Fibroblast of lung (primary cell): ENCODE data around the gene MID1. TPM values are rescaled to one million over a fixed set of nuclear protein-coding genes. Genes with fewer than 3 reads are reported as not detected.
"Not testable (repeated sequence)": the region's sequence is repeated elsewhere in the genome, so short reads cannot be mapped to it uniquely, and the experiment has no call there.

ENCODE experiments used
- DNase-seq, 2 donors: peaks; one replicate each; pipeline versions ENCODE4 v3.0.0 to v3.0.0-alpha.2; 2010; ENCODE audit warnings: low read depth in 2 of 2
- H2AFZ ChIP-seq: 2 replicates; pipeline ENCODE4 v1.5.1; 2012; ENCODE audit warnings: low read length, control low read depth, inconsistent platforms
- H3K27ac ChIP-seq: 2 replicates; pipeline ENCODE4 v1.5.1; 2011; ENCODE audit warnings: low read length, control low read depth; ENCODE audit not compliant: insufficient read depth
- H3K27me3 ChIP-seq: 2 replicates; pipeline ENCODE4 v1.5.1; 2011; ENCODE audit warnings: mild to moderate bottlenecking, low read length; ENCODE audit not compliant: control insufficient read depth, insufficient read depth
- H3K36me3 ChIP-seq: 2 replicates; pipeline ENCODE4 v1.5.1; 2011; ENCODE audit warnings: low read length; ENCODE audit not compliant: control insufficient read depth, insufficient read depth
- H3K4me1 ChIP-seq: 2 replicates; pipeline ENCODE4 v1.5.1; 2011; ENCODE audit warnings: low read length; ENCODE audit not compliant: control insufficient read depth, insufficient read depth; ENCODE audit errors: extremely low read depth
- H3K4me2 ChIP-seq: 2 replicates; pipeline ENCODE4 v1.5.1; 2011; ENCODE audit warnings: low read length, control low read depth; ENCODE audit not compliant: insufficient read depth; ENCODE audit errors: extremely low read depth
- H3K4me3 ChIP-seq, 4 experiments: fragments of 200-600 bp in 1 of 4; sonication (generic) in 1 of 4; replicated peaks in 1 of 4; 2 replicates each; pipeline ENCODE4 v1.5.1; 2011 to 2016; ENCODE audit warnings: low read length in 4 of 4, low read depth in 3 of 4, mild to moderate bottlenecking in 3 of 4, control low read depth in 2 of 4, inconsistent platforms in 1 of 4, mixed read lengths in 1 of 4; ENCODE audit not compliant: insufficient read depth in 1 of 4; ENCODE audit errors: control extremely low read depth in 1 of 4
- H3K79me2 ChIP-seq: 2 replicates; pipeline ENCODE4 v1.5.1; 2012; ENCODE audit warnings: mild to moderate bottlenecking, low read length, inconsistent platforms; ENCODE audit not compliant: control insufficient read depth, insufficient read depth
- H3K9ac ChIP-seq: 2 replicates; pipeline ENCODE4 v1.5.1; 2011; ENCODE audit warnings: mild to moderate bottlenecking, low read length, control low read depth; ENCODE audit not compliant: insufficient read depth
- H3K9me3 ChIP-seq: 2 replicates; pipeline ENCODE4 v1.5.1; 2012; ENCODE audit warnings: low read depth, low read length; ENCODE audit not compliant: control insufficient read depth, insufficient read depth
- H4K20me1 ChIP-seq: 2 replicates; pipeline ENCODE4 v1.5.1; 2011; ENCODE audit warnings: low read length; ENCODE audit not compliant: control insufficient read depth, insufficient read depth; ENCODE audit errors: extremely low read depth
- CTCF ChIP-seq, 2 donors: IDR thresholded peaks in 1 of 2; conservative IDR thresholded peaks in 1 of 2; 1 replicate in 1 of 2; 2 replicates in 1 of 2; pipeline ENCODE4 v1.5.1; 2011 to 2012; ENCODE audit warnings: low read length in 2 of 2, control low read depth in 1 of 2, inconsistent platforms in 1 of 2, low read depth in 1 of 2, mild to moderate bottlenecking in 1 of 2
- EZH2 ChIP-seq: IDR thresholded peaks from 2 replicates; pipeline ENCODE4 v1.5.1; 2012; ENCODE audit warnings: low read length, control low read depth, mild to moderate bottlenecking; ENCODE audit errors: missing control alignments
- polyA plus RNA-seq, 2 donors: library from polyadenylated mRNA; depleted of rRNA in 1 of 2; stranded (reverse) in 1 of 2; unstranded in 1 of 2; fragments of >200 nt; gene quantifications; 2 replicates each; pipeline ENCODE4 v1.2.1, GENCODE V29; 2011 to 2012; ENCODE audit warnings: missing spikeins in 1 of 2
- total RNA-seq: library from RNA; depleted of rRNA; stranded (reverse); fragments of >200 nt; gene quantifications from 2 replicates; pipeline ENCODE4 v1.2.1, GENCODE V29; 2014

Gene MID1
- total and polyA plus RNA-seq, 2 donors (not counting 1 experiment from before 2014, with no cell fraction given) = 20.3 to 27.7 TPM

- no peak for TF ChIP-seq CTCF (conservative IDR thresholded peaks at IDR 0.05 in 1 of 2, IDR thresholded peaks at IDR 0.05 in 1 of 2; ENCODE audit: low read depth in 1 of 2, low read length in 2 of 2)
- no peak for TF ChIP-seq EZH2
- no peak overlapping the region for H3K27ac ChIP-seq
- no peak overlapping the region for H3K4me3 ChIP-seq
- no peaks in the 10 kb centered on the region for H3K36me3 ChIP-seq
- DNase-seq = no peak
- peaks cover 2% of the 10 kb centered on the region for H3K4me1 ChIP-seq
- H3K9me3 ChIP-seq = no peaks in the 10 kb centered on the region
- no peaks in the 10 kb centered on the region for H3K27me3 ChIP-seq
- no peak overlapping the region for H2AFZ ChIP-seq
- no peak overlapping the region for H3K9ac ChIP-seq
- no peak overlapping the region for H3K4me2 ChIP-seq
- no peaks in the 10 kb centered on the region for H4K20me1 ChIP-seq
- H3K79me2 ChIP-seq = peaks cover 2% of the 10 kb centered on the region
Observed at GRCh38 chrX:10591363-10592335, 28.7 kb downstream of the MID1 start.

- not testable (repeated sequence) for H3K36me3 ChIP-seq, H3K4me2 ChIP-seq, H4K20me1 ChIP-seq, H3K9ac ChIP-seq, DNase-seq, H3K4me1 ChIP-seq, H3K27me3 ChIP-seq, H3K79me2 ChIP-seq, H3K27ac ChIP-seq, H3K4me3 ChIP-seq, H2AFZ ChIP-seq, H3K9me3 ChIP-seq
Observed at GRCh38 chrX:10589787-10590186, 30.6 kb downstream of the MID1 start.

- DNase-seq = no peak
Observed at GRCh38 chrX:10589098-10589497, 31.3 kb downstream of the MID1 start.

GRCh38 chrX:10584882-10585281 lies 35.5 kb downstream of the MID1 start:
- not testable (repeated sequence) for DNase-seq, H4K20me1 ChIP-seq, H3K4me3 ChIP-seq, H3K4me1 ChIP-seq, H3K79me2 ChIP-seq, H3K4me2 ChIP-seq, H3K27me3 ChIP-seq, H3K9ac ChIP-seq, H3K36me3 ChIP-seq, H3K9me3 ChIP-seq, H3K27ac ChIP-seq, H2AFZ ChIP-seq

More at GRCh38 chrX:10589098-10589497, 31.3 kb downstream of the MID1 start:
- Histone ChIP-seq H2AFZ (no peak overlapping the region), H3K4me1 (no peaks in the 10 kb centered on the region), H3K4me3 (no peak overlapping the region), H3K79me2 (peaks cover 2% of the 10 kb centered on the region), H3K27ac (no peak overlapping the region), H3K36me3 (no peaks in the 10 kb centered on the region), H3K9me3 (no peaks in the 10 kb centered on the region), H4K20me1 (no peaks in the 10 kb centered on the region), H3K4me2 (no peak overlapping the region), H3K27me3 (no peaks in the 10 kb centered on the region), H3K9ac (no peak overlapping the region)
- TF ChIP-seq CTCF (conservative IDR thresholded peaks at IDR 0.05 in 1 of 2, IDR thresholded peaks at IDR 0.05 in 1 of 2; ENCODE audit: low read depth in 1 of 2, low read length in 2 of 2) (no peak), EZH2 (no peak)
